Trophoblast cell (in vitro differentiated cells and primary cell): ENCODE results near the gene OSBPL8.
"Not testable (repeated sequence)": the region's sequence is repeated elsewhere in the genome, so short reads cannot be mapped to it uniquely, and the experiment has no call there.

Experiments
- DNase-seq, 2 donors: peaks; one replicate each; pipeline ENCODE4 v3.0.0-alpha.2; 2016
- H2AFZ ChIP-seq: 2 replicates; pipeline ENCODE4 v1.6.1; 2013; ENCODE audit warnings: low read length, moderate library complexity, mild to moderate bottlenecking; ENCODE audit not compliant: insufficient read depth, poor library complexity
- H2AK5ac ChIP-seq: 2 replicates; pipeline ENCODE4 v1.6.1; 2013; ENCODE audit warnings: mild to moderate bottlenecking, low read length
- H2BK120ac ChIP-seq: 2 replicates; pipeline ENCODE4 v1.6.1; 2013; ENCODE audit warnings: low read length, mild to moderate bottlenecking, moderate library complexity; ENCODE audit not compliant: insufficient read depth, poor library complexity
- H2BK12ac ChIP-seq: 2 replicates; pipeline ENCODE4 v1.6.1; 2013; ENCODE audit warnings: mild to moderate bottlenecking, low read length, moderate library complexity
- H2BK5ac ChIP-seq: 2 replicates; pipeline ENCODE4 v1.6.1; 2013; ENCODE audit warnings: low read length, low read depth, moderate library complexity, mild to moderate bottlenecking; ENCODE audit not compliant: poor library complexity
- H3K14ac ChIP-seq: 2 replicates; pipeline ENCODE4 v1.6.1; 2013; ENCODE audit warnings: mild to moderate bottlenecking, low read length
- H3K18ac ChIP-seq: 2 replicates; pipeline ENCODE4 v1.6.1; 2013; ENCODE audit warnings: mild to moderate bottlenecking, low read length
- H3K23ac ChIP-seq: 2 replicates; pipeline ENCODE4 v1.6.1; 2013; ENCODE audit warnings: low read length
- H3K27ac ChIP-seq: 2 replicates; pipeline ENCODE4 v1.5.1; 2013; ENCODE audit warnings: low read depth, mild to moderate bottlenecking, inconsistent platforms, low read length, moderate library complexity
- H3K27me3 ChIP-seq: 2 replicates; pipeline ENCODE4 v1.6.1; 2013; ENCODE audit warnings: inconsistent platforms, mild to moderate bottlenecking, low read length, moderate library complexity; ENCODE audit not compliant: insufficient read depth
- H3K36me3 ChIP-seq, 2 experiments: 1 replicate in 1 of 2; 2 replicates in 1 of 2; pipeline ENCODE4 v1.6.1; 2013; ENCODE audit warnings: low read length in 2 of 2, mild to moderate bottlenecking in 2 of 2, moderate library complexity in 1 of 2; ENCODE audit not compliant: insufficient read depth in 2 of 2, control insufficient read depth in 1 of 2
- H3K4ac ChIP-seq: 2 replicates; pipeline ENCODE4 v1.6.1; 2013; ENCODE audit warnings: low read depth, mild to moderate bottlenecking, low read length, moderate library complexity
- H3K4me1 ChIP-seq, 2 experiments: 1 replicate in 1 of 2; 2 replicates in 1 of 2; pipeline ENCODE4 v1.6.1; 2013; ENCODE audit warnings: low read length in 2 of 2, mild to moderate bottlenecking in 2 of 2, moderate library complexity in 1 of 2; ENCODE audit not compliant: insufficient read depth in 2 of 2, control insufficient read depth in 1 of 2
- H3K4me2 ChIP-seq: 2 replicates; pipeline ENCODE4 v1.6.1; 2013; ENCODE audit warnings: inconsistent platforms, mild to moderate bottlenecking, low read length, moderate library complexity
- H3K4me3 ChIP-seq: 2 replicates; pipeline ENCODE4 v1.5.1; 2013; ENCODE audit warnings: mild to moderate bottlenecking, low read depth, low read length, inconsistent platforms
- H3K79me1 ChIP-seq: one replicate; pipeline ENCODE4 v1.6.1; 2013; ENCODE audit warnings: low read length
- H3K79me2 ChIP-seq: 2 replicates; pipeline ENCODE4 v1.6.1; 2013; ENCODE audit warnings: low read length, mild to moderate bottlenecking; ENCODE audit not compliant: control insufficient read depth, insufficient read depth, poor library complexity
- H3K9ac ChIP-seq: 2 replicates; pipeline ENCODE4 v1.6.1; 2013; ENCODE audit warnings: mild to moderate bottlenecking, low read length
- H3K9me3 ChIP-seq: 2 replicates; pipeline ENCODE4 v1.6.1; 2013; ENCODE audit warnings: low read depth, mild to moderate bottlenecking, control low read depth, inconsistent platforms, low read length; ENCODE audit not compliant: insufficient read depth
- H4K12ac ChIP-seq: 2 replicates; pipeline ENCODE4 v1.6.1; 2013; ENCODE audit warnings: low read depth, mild to moderate bottlenecking, low read length, moderate library complexity
- H4K8ac ChIP-seq: 2 replicates; pipeline ENCODE4 v1.6.1; 2013; ENCODE audit warnings: low read depth, mild to moderate bottlenecking, low read length, moderate library complexity
- H4K91ac ChIP-seq: one replicate; pipeline ENCODE4 v1.6.1; 2013; ENCODE audit warnings: low read depth, mild to moderate bottlenecking, low read length, moderate library complexity
- WGBS: extraction: QIAGEN DNeasy Blood & Tissue Kit; methylation state at CpG from one replicate; pipeline ENCODE4 v1.1.7; 2013; ENCODE audit warnings: missing lambda C conversion rate; ENCODE audit not compliant: insufficient read length, insufficient coverage; ENCODE audit errors: extremely low coverage; 5-methylcytosine and 5-hydroxymethylcytosine counted together

The OSBPL8 gene

DNA sequence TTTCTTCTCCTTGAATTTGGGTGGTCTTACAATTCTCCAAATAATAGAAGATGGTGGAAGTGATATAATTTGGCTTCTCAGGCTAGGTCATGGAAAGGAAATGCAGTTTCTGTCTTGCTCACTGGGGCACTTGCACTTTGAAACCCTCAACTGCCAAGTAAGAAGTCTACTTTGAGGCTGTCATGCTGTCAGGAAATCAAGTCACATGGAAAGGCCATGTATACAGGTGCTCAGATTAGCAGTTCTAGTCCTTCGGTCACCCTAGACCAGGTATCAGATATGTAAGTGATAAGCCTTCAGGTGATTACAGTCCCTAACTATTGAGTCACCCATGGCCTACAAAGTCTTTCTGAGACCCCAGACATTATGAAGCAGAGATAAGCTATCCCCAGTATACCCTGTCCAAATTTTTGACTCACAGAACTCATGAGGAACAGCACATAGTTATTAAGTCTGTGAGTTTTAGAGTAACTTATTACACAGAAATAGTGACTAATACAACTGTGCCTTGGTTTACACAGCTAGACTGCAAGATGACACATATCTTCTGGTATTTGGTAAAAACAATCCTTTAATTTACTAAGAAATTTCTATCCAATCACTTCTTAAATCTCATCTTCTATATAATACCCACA, 185.1 kb downstream of the OSBPL8 start:
- no peaks in the 10 kb centered on the region for H3K79me1 ChIP-seq
- no peak overlapping the region for H2AK5ac ChIP-seq
- H3K4me3 ChIP-seq, result no peak overlapping the region
- H2BK120ac ChIP-seq, result no peak overlapping the region
- no peaks in the 10 kb centered on the region for H3K4me1 ChIP-seq
- H3K79me2 ChIP-seq, result no peaks in the 10 kb centered on the region
- no peak overlapping the region for H3K23ac ChIP-seq
- H3K4me2 ChIP-seq, result no peak overlapping the region
- no peak overlapping the region for H4K91ac ChIP-seq
- H3K9ac ChIP-seq, result no peak overlapping the region
- H4K12ac ChIP-seq, result no peak overlapping the region
- H2AFZ ChIP-seq, result no peak overlapping the region
- no peak overlapping the region for H3K4ac ChIP-seq
- peaks cover 2 to 7% of the 10 kb centered on the region in 2 experiments for H3K36me3 ChIP-seq
- no peak overlapping the region for H2BK5ac ChIP-seq
- H3K27ac ChIP-seq, result no peak overlapping the region
- H3K9me3 ChIP-seq, result no peaks in the 10 kb centered on the region
- H4K8ac ChIP-seq, result no peak overlapping the region
- no peak for DNase-seq
- H2BK12ac ChIP-seq, result no peak overlapping the region
- H3K18ac ChIP-seq, result no peak overlapping the region
- no peak overlapping the region for H3K14ac ChIP-seq
- no CpG with 5 or more reads among the region's 1 CpG for WGBS
- no peaks in the 10 kb centered on the region for H3K27me3 ChIP-seq

DNA sequence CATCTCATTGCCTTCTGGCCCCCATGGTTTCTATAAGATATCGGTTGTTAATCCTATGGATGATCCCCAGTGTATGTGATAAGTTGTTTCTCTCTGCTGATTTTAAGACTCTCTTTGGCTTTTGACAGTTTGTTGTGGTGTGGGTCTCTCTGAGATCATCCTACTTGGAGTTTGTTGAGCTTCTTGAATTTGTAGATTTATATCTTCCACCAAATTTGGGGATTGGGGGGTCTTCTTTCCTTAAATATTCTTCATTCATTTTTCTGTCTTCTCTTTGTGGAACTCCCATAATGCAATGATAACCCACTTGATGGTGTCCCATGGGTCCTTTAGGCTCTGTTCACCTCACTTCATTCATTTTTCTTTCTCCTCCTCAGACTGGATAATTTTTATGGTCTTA, 191.3 kb downstream of the OSBPL8 start:
- no peak overlapping the region for H2BK5ac ChIP-seq
- no peak overlapping the region for H3K9ac ChIP-seq
- DNase-seq, result no peak
- H3K4me3 ChIP-seq, result no peak overlapping the region
- H3K23ac ChIP-seq, result no peak overlapping the region
- H3K9me3 ChIP-seq, result no peaks in the 10 kb centered on the region
- no peak overlapping the region for H4K12ac ChIP-seq
- H3K4ac ChIP-seq, result no peak overlapping the region
- H3K18ac ChIP-seq, result no peak overlapping the region
- H2BK12ac ChIP-seq, result no peak overlapping the region
- no peaks in the 10 kb centered on the region for H3K27me3 ChIP-seq
- H3K4me1 ChIP-seq, result no peaks in the 10 kb centered on the region
- H3K79me1 ChIP-seq, result no peaks in the 10 kb centered on the region
- H3K4me2 ChIP-seq, result no peak overlapping the region
- no peak overlapping the region for H3K14ac ChIP-seq
- WGBS, result no CpG with 5 or more reads among the region's 1 CpG
- H2AK5ac ChIP-seq, result no peak overlapping the region
- H4K91ac ChIP-seq, result no peak overlapping the region
- H3K36me3 ChIP-seq, result peaks cover 6% of the 10 kb centered on the region in 2 experiments
- H3K79me2 ChIP-seq, result no peaks in the 10 kb centered on the region
- no peak overlapping the region for H3K27ac ChIP-seq
- H4K8ac ChIP-seq, result no peak overlapping the region
- no peak overlapping the region for H2BK120ac ChIP-seq
- no peak overlapping the region for H2AFZ ChIP-seq

DNA sequence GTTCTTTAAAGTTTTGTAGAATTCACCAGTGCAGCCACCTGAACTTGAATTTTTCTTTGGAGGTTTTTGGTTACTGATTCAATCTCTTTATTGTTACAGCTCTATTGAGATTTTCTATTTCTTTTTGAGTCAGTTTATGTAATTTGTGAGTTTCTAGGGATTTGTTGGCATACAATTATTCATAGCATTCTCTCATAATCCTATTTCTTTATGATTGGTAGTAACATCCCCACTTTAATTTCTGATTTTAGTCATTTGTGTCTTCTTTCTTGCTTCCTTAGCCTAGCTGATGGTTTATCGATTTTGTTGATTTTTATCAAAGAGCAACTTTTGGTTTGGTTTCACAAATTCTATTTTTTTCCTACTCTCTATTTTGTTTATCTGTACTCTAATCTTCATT, 193.4 kb downstream of the OSBPL8 start:
- no CpG with 5 or more reads among the region's 1 CpG for WGBS

DNA sequence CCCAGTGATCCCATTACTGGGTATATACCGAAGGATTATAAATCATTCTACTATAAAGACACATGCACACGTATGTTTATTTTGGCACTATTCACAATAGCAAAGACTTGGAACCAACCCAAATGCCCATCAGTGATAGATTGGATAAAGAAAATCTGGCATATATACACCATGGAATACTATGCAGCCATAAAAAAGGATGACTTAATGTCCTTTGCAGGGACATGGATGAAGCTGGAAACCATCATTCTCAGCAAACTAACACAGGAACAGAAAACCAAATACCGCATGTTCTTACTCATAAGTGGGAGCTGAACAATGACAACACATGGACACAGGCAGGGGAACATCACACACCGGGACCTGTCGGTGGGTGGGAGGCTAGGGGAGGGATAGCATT, 195.4 kb downstream of the OSBPL8 start:
- H3K18ac ChIP-seq, H2AK5ac ChIP-seq, H3K4ac ChIP-seq, H3K23ac ChIP-seq, H2BK5ac ChIP-seq, H2AFZ ChIP-seq, H3K27me3 ChIP-seq, H3K4me2 ChIP-seq, H2BK120ac ChIP-seq, H2BK12ac ChIP-seq, H4K12ac ChIP-seq, H3K4me1 ChIP-seq, H4K91ac ChIP-seq, H3K9ac ChIP-seq, H3K4me3 ChIP-seq, H3K27ac ChIP-seq, DNase-seq, H3K9me3 ChIP-seq, H3K14ac ChIP-seq, H4K8ac ChIP-seq, H3K79me2 ChIP-seq, H3K79me1 ChIP-seq: not testable (repeated sequence)
- whole genome bisulfite sequencing, result no CpG with 5 or more reads among the region's 5 CpGs
- H3K36me3 ChIP-seq, result peaks cover 9 to 11% of the 10 kb centered on the region in 2 experiments

More for the DNA sequence above, 193.4 kb downstream of the OSBPL8 start:
- Histone ChIP-seq H2AFZ (no peak overlapping the region), H3K9ac (no peak overlapping the region), H2BK120ac (no peak overlapping the region), H2AK5ac (no peak overlapping the region), H3K79me2 (no peaks in the 10 kb centered on the region), H4K12ac (no peak overlapping the region), H3K4me2 (no peak overlapping the region), H3K4me3 (no peak overlapping the region), H3K4ac (no peak overlapping the region), H2BK12ac (no peak overlapping the region), H3K27ac (no peak overlapping the region), H3K23ac (no peak overlapping the region), H2BK5ac (no peak overlapping the region), H3K4me1 (no peaks in the 10 kb centered on the region), H3K14ac (no peak overlapping the region), H3K27me3 (no peaks in the 10 kb centered on the region), H3K36me3 (peaks cover 6% of the 10 kb centered on the region in 2 experiments), H4K91ac (no peak overlapping the region), H4K8ac (no peak overlapping the region), H3K79me1 (no peaks in the 10 kb centered on the region), H3K18ac (no peak overlapping the region), H3K9me3 (no peaks in the 10 kb centered on the region)
- no peak for DNase-seq
